Lower leg skin (tissue), 4 donors: ENCODE data around the gene EHD1. TPM values are rescaled to one million over a fixed set of nuclear protein-coding genes. Genes with fewer than 3 reads are reported as not detected.

ENCODE experiments used
- DNase-seq, 2 donors: peaks; one replicate each; pipeline ENCODE4 v3.0.0-alpha.2; 2019; ENCODE audit warnings: low spot score in 2 of 2
- H3K4me3 ChIP-seq: fragments of 200-600 bp; sonication (generic); 2 replicates; pipeline ENCODE4 v1.5.1; 2017; ENCODE audit warnings: mild to moderate bottlenecking, low read depth; ENCODE audit not compliant: poor library complexity, severe bottlenecking
- POLR2A ChIP-seq, 2 donors: fragments of 450-650 bp; IDR thresholded peaks; one replicate each; pipeline ENCODE4 v1.6.1; 2016 to 2017; ENCODE audit warnings: antibody characterized with exemption in 2 of 2, mild to moderate bottlenecking in 1 of 2, moderate library complexity in 1 of 2
- WGBS, 2 donors: methylation state at CpG; one replicate each; pipeline ENCODE4 v1.1.5; 2018; 5-methylcytosine and 5-hydroxymethylcytosine counted together
- intact Hi-C: fragments of 100-400 bp; cut with DNase I; formaldehyde crosslinking; loops from one replicate; pipeline ENCODE4 v1.15.0; 2023; ENCODE audit warnings: low total_unique reads
- total RNA-seq, 4 donors: library from RNA; depleted of rRNA; stranded (reverse); fragments of >200 nt; gene quantifications; one replicate each; pipeline ENCODE4 v1.1.0, GENCODE V29; 2016
- TF ChIP-seq, protein P1 (sequence below), 3 donors: fragments of 450-650 bp; IDR thresholded peaks; one replicate each; pipeline ENCODE4 v1.5.1; 2016; ENCODE audit warnings: antibody characterized with exemption in 3 of 3, mild to moderate bottlenecking in 3 of 3, moderate library complexity in 2 of 3

Gene EHD1
- total RNA-seq, 4 donors from 2014 or later: 81.0 to 98.9 (median 90.5) TPM

DNA sequence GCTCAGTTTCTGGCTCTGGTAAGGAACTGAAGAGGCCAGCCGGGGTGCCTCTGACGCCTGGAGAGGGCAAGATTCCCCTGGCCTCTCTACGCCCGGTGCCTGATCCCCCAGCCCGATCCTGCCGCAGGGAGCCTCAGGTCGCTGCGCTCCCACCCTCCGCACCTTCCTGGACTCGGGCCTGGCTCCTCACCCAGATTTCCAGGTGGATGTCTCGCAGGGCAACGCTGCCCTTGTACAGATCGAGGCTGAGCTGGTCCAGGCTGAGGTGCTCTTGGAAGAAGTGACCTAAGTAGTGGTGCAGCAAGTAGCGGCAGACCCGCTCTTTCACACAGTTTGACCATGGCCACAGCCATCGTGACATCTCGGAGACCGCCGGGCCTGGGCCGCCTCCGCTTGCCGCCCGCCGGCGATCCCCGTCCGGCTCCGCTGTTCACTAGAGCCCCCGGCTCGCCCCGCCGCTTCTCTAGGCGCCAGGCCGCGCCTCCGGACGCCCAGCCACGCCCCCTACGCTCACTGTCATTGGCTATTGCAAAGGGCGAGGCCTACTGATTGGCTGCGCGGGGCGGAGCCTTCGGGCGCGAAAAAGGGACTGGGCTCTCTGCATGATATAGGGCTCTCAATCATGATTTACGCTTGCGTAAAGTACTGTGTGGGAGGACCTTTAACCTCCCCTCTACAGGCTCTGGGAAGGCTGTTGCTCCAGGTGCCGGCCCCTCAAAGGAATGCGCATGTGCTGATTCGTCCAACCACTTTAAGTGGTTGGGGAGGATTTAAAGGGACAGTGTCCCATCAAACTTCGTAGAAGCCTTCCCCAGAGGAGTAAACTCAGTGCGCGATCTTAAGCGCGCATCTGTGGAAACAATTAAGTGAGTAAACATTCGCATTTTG, 38.6 kb upstream of the EHD1 start, which contains the start of gene ATG2A:
TSS of gene ATG2A (minus strand) at position 435 of the 888 bp plus-strand sequence. CDS start at position 361, 74 bp downstream.
- H3K4me3 ChIP-seq: peak within 1 kb of the TSS; percentile 97
- no peak for TF ChIP-seq POLR2A (IDR thresholded peaks at IDR 0.05)
- TF ChIP-seq, protein P1, sequence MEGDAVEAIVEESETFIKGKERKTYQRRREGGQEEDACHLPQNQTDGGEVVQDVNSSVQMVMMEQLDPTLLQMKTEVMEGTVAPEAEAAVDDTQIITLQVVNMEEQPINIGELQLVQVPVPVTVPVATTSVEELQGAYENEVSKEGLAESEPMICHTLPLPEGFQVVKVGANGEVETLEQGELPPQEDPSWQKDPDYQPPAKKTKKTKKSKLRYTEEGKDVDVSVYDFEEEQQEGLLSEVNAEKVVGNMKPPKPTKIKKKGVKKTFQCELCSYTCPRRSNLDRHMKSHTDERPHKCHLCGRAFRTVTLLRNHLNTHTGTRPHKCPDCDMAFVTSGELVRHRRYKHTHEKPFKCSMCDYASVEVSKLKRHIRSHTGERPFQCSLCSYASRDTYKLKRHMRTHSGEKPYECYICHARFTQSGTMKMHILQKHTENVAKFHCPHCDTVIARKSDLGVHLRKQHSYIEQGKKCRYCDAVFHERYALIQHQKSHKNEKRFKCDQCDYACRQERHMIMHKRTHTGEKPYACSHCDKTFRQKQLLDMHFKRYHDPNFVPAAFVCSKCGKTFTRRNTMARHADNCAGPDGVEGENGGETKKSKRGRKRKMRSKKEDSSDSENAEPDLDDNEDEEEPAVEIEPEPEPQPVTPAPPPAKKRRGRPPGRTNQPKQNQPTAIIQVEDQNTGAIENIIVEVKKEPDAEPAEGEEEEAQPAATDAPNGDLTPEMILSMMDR (IDR thresholded peaks at IDR 0.05): no peak
- DNase-seq: peak; percentile 99 to 100
- 0% methylated on average over 31 to 53 of the region's 57 CpGs for WGBS, 2 donors
- intact Hi-C loops: no loop called here

GRCh38 chr11:64916040-64916774, 37.8 kb upstream of the EHD1 start:
- TF ChIP-seq, protein P1 (IDR thresholded peaks at IDR 0.05): no peak
- no peak for TF ChIP-seq POLR2A (IDR thresholded peaks at IDR 0.05)
- peak overlapping the region; percentile 97 for H3K4me3 ChIP-seq
- WGBS, 2 donors: 2 to 7% methylated on average over 23 of the region's 23 CpGs
- intact Hi-C loops: no loop called here
- DNase-seq: peak; percentile 69 to 92

DNA sequence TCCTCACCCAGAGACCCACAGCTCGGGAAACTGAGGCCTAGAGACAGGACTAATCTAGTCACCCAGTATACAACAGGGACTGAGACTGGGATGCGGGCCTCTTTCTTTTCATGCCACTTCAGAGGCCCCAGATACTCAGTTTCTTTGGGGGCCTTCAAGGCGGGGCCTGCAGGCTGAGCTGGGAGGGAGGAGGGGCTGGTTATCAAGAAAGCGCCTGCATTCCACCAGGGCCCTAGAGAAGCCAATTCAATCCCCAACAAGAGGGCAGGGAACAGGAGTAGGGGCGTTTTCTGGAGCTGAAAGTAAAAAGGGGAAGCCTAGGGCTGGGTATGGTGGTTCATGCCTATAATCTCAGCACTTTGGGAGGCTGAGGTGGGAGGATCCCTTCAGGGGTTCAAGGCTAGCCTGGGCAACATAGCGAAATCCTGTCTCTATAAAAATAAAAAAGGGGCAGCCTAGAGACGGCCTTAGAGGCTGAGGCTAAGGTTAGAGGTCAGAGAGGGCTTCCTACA, 37.0 kb upstream of the EHD1 start:
- DNase-seq: no peak
- WGBS, 2 donors: 75 to 76% methylated on average over 7 of the region's 7 CpGs
- TF ChIP-seq POLR2A (IDR thresholded peaks at IDR 0.05): no peak
- TF ChIP-seq, protein P1 (IDR thresholded peaks at IDR 0.05): no peak

DNA sequence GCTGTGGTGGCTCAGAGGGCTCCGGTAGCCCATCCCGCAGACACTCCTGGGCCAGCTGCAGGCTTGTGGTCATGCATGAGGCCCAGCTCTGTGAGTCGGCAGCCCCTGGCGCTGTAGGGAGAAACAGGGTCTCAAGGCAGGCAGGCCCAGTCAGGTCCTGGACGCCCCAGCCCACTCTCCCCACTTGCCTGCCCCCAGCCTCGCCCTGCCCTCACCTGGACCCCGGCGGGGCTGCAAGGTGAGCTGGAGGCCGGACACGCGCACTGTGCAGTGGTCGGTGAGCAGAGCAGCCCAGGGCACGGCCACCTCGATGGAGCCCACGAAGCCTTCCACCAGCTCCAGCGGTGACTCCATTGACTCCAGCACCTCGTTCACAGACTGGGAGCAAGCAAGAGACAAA, 35.7 kb upstream of the EHD1 start:
- DNase-seq: no peak
- TF ChIP-seq POLR2A (IDR thresholded peaks at IDR 0.05): no peak
- TF ChIP-seq, protein P1 (IDR thresholded peaks at IDR 0.05): no peak
- no peak overlapping the region for H3K4me3 ChIP-seq
- intact Hi-C loops: no loop called here
- WGBS, 2 donors: 91 to 97% methylated on average over 7 to 10 of the region's 17 CpGs

More for the DNA sequence above, 37.0 kb upstream of the EHD1 start:
- H3K4me3 ChIP-seq: no peak overlapping the region
- intact Hi-C loops: no loop called here

DNA sequence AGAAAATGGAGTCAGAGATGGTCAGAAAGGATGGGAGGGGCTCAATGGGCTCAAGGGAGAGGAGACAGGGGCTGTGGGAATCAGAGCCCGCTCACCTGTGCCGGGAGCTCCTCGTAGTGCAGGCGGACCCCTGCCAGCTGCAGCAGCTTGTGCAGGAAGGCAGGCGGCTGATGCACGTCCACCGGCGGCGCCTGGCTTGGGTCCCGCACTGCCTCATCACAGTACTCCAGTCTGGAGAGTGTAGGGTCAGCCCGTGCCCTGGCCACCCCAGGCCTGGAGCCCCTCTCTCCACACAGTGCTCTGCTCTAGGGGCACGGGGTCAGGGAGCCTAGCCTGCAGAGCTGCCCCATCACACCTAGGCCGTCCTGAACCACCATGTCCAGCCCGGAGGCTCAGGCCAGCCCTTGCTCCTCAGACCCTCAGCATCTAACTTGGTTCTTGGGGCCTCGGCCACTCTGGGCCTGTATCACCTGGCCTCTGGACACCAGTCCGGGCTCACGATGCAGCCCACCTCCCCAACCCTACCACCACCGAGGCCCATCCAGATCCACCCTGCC, 34.8 kb upstream of the EHD1 start:
- no peak for TF ChIP-seq POLR2A (IDR thresholded peaks at IDR 0.05)
- TF ChIP-seq, protein P1 (IDR thresholded peaks at IDR 0.05): no peak
- DNase-seq: no peak
- intact Hi-C loops: no loop called here
- 91 to 99% methylated on average over 8 to 16 of the region's 18 CpGs for WGBS, 2 donors
- no peak overlapping the region for H3K4me3 ChIP-seq
